ENCODE results near the gene NXPH3. TPM values are rescaled to one million over a fixed set of nuclear protein-coding genes. Genes with fewer than 3 reads are reported as not detected.

The NXPH3 gene
- total RNA-seq, 1 donor from 2014 or later = 0.79 TPM

DNA sequence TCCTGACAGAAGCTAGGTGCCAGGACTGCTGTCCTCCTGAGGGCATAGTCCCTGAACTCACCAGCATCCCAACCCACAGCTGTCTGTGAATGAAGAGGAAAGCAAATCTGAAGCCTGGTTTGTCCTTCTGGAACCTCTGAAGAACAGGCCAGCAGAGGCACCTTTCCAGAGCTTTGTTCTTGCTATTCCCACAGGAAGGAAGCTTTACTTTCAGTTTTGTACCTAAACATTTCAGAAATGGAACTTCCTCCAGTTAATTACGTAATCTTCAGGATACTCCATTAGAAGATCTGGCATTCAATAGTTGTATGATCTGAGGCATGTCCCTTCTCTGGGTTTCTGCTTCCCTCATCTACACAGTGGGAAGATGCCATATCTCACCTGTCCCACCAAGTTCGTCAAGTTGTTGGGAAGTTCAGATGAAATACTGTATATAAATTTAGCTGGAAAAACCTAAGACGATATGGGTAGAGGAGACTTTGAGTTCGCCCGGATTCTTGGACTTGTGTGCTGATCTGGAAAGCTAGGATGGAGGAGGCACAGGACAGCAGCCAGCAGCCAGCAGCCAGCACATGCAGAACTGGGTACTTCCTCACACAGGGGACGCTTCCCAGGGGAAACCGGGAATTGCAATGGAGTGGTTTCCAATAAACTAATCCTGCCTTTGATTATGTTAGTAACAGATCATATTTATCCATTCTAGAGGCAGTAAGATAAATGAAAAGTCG, 22.4 kb downstream of the NXPH3 start:
- TF ChIP-seq, protein P1, sequence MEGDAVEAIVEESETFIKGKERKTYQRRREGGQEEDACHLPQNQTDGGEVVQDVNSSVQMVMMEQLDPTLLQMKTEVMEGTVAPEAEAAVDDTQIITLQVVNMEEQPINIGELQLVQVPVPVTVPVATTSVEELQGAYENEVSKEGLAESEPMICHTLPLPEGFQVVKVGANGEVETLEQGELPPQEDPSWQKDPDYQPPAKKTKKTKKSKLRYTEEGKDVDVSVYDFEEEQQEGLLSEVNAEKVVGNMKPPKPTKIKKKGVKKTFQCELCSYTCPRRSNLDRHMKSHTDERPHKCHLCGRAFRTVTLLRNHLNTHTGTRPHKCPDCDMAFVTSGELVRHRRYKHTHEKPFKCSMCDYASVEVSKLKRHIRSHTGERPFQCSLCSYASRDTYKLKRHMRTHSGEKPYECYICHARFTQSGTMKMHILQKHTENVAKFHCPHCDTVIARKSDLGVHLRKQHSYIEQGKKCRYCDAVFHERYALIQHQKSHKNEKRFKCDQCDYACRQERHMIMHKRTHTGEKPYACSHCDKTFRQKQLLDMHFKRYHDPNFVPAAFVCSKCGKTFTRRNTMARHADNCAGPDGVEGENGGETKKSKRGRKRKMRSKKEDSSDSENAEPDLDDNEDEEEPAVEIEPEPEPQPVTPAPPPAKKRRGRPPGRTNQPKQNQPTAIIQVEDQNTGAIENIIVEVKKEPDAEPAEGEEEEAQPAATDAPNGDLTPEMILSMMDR (conservative IDR thresholded peaks at IDR 0.05) = no peak
- no peak for DNase-seq (ENCODE audit: low read depth, low spot score)
- H3K36me3 Mint-ChIP-seq (ENCODE audit: low read depth) = peaks cover 6% of the 10 kb centered on the region
- H3K4me1 Mint-ChIP-seq = peaks cover 14% of the 10 kb centered on the region
- H3K4me3 Mint-ChIP-seq = no peak overlapping the region
- H3K9me3 Mint-ChIP-seq = no peaks in the 10 kb centered on the region
- H3K27ac Mint-ChIP-seq (ENCODE audit: unreplicated experiment) = no peak overlapping the region
- no peaks in the 10 kb centered on the region for H3K27me3 Mint-ChIP-seq (ENCODE audit: low read depth)

DNA sequence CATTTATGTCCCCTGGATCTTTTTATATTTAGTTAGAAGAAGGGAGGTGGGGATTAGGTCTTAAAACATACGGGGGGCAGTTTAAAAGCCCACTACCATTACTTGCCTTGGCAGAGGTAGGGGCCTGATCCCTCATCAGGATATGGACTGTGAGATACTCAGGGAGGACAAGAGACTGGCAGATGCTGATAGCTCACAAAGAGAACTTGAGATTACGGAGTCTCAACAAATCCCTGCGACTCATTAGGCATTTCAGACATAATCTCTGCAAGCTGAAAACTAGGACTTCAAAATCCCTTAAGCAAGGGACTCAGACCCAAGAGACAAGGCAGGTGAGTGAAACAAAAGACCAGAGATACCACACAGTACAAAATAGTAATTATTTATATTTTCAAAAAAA, 23.2 kb downstream of the NXPH3 start:
- H3K27ac Mint-ChIP-seq (ENCODE audit: unreplicated experiment) = no peak overlapping the region
- no peaks in the 10 kb centered on the region for H3K9me3 Mint-ChIP-seq
- H3K4me1 Mint-ChIP-seq = peaks cover 23% of the 10 kb centered on the region
- H3K27me3 Mint-ChIP-seq (ENCODE audit: low read depth) = no peaks in the 10 kb centered on the region
- H3K4me3 Mint-ChIP-seq = no peak overlapping the region
- no peak for DNase-seq (ENCODE audit: low read depth, low spot score)
- TF ChIP-seq, protein P1 (conservative IDR thresholded peaks at IDR 0.05) = no peak
- H3K36me3 Mint-ChIP-seq (ENCODE audit: low read depth) = peaks cover 6% of the 10 kb centered on the region

DNA sequence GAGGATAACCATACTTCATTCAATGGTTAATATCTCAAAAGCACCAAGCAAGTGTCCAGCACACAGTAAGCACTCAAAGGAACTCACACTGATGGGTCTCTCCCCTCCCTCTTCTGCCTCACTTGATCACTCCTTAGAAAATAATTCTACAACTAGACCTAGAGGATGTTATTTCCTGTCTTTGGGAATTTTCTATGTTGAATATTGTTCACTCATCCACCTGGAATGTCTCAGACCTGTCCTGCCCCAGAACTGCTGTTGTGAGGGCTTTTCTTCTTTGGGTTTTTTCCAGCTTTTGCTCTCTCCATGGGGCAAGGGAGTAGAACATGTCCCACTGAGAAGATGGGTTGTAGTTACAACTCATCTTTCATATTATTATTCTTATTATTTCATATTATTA, 25.3 kb downstream of the NXPH3 start:
- Mint-ChIP-seq H3K4me1 (peaks cover 23% of the 10 kb centered on the region), H3K36me3 (ENCODE audit: low read depth) (peaks cover 10% of the 10 kb centered on the region), H3K27me3 (ENCODE audit: low read depth) (no peaks in the 10 kb centered on the region), H3K9me3 (no peaks in the 10 kb centered on the region), H3K4me3 (no peak overlapping the region), H3K27ac (ENCODE audit: unreplicated experiment) (no peak overlapping the region)
- DNase-seq (ENCODE audit: low read depth, low spot score) = no peak
- TF ChIP-seq, protein P1 (conservative IDR thresholded peaks at IDR 0.05) = no peak

DNA sequence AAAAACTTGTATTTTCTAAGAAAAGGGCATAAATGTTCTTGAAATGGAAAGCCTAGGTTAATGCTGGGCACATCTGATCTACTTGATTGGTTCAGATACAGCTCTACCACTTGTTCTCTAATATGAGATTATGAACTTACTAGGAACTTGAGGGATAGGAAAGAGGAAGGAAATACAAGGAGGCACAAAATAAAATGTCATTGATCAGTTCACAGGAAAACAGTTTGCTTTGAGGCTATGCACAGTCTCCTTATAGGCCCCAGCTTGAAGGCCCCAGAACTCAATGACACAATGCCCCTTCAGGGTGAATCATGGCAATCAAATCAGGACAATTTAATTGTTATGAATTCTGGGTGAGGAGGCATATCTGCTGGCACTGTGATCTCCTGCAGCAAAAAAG, 27.1 kb downstream of the NXPH3 start:
- peaks cover 14% of the 10 kb centered on the region for H3K36me3 Mint-ChIP-seq (ENCODE audit: low read depth)

GRCh38 chr17:49603238-49603637, 27.6 kb downstream of the NXPH3 start:
- Mint-ChIP-seq H3K27ac (ENCODE audit: unreplicated experiment) (no peak overlapping the region), H3K4me1 (peaks cover 23% of the 10 kb centered on the region), H3K9me3 (no peaks in the 10 kb centered on the region), H3K27me3 (ENCODE audit: low read depth) (no peaks in the 10 kb centered on the region), H3K36me3 (ENCODE audit: low read depth) (peaks cover 12% of the 10 kb centered on the region), H3K4me3 (no peak overlapping the region)
- TF ChIP-seq, protein P1 (conservative IDR thresholded peaks at IDR 0.05) = no peak
- no peak for DNase-seq (ENCODE audit: low read depth, low spot score)

More for the DNA sequence above, 27.1 kb downstream of the NXPH3 start:
- Mint-ChIP-seq H3K4me1 (peaks cover 23% of the 10 kb centered on the region), H3K9me3 (no peaks in the 10 kb centered on the region), H3K27ac (ENCODE audit: unreplicated experiment) (peak overlapping the region; percentile 12), H3K4me3 (no peak overlapping the region), H3K27me3 (ENCODE audit: low read depth) (no peaks in the 10 kb centered on the region)
- DNase-seq (ENCODE audit: low read depth, low spot score) = no peak
- TF ChIP-seq, protein P1 (conservative IDR thresholded peaks at IDR 0.05) = no peak
